ENCODE measurements around the gene ETV3L.
A peak's percentile ranks its signal among the peaks of the same experiment; 100 is the strongest.
"Not testable (repeated sequence)": the region's sequence is repeated elsewhere in the genome, so short reads cannot be mapped to it uniquely, and the experiment has no call there.

Gene ETV3L

GRCh38 chr1:157069601-157070000, 30.0 kb downstream of the ETV3L start:
- no peak for DNase-seq

- not testable (repeated sequence) for DNase-seq
These were observed 40.4 kb downstream of the ETV3L start for GRCh38 chr1:157059241-157059640.

GRCh38 chr1:157056269-157056668, 43.3 kb downstream of the ETV3L start:
- DNase-seq, result no peak

GRCh38 chr1:157055729-157056128, 43.9 kb downstream of the ETV3L start:
- DNase-seq, result not testable (repeated sequence)

- DNase-seq, result no peak
These were observed 48.8 kb downstream of the ETV3L start for GRCh38 chr1:157050836-157051235.

- DNase-seq, result no peak
These were observed 52.6 kb downstream of the ETV3L start for GRCh38 chr1:157047062-157047410.

- DNase-seq, result peak; percentile 88
These were observed 54.1 kb downstream of the ETV3L start, which contains the start of gene ARHGEF11 for GRCh38 chr1:157045250-157046218. Gene ARHGEF11 (minus strand): TSS chr1:157045742. CDS start chr1:157044330, 1,412 bp downstream.

- no peak for DNase-seq
These were observed 55.3 kb downstream of the ETV3L start for GRCh38 chr1:157044326-157044725.

- DNase-seq, result no peak
These were observed 55.9 kb downstream of the ETV3L start for GRCh38 chr1:157043685-157044084.

- DNase-seq, result no peak
These were observed 56.8 kb downstream of the ETV3L start for GRCh38 chr1:157042846-157043245.
